ENCODE results near the gene DNAJC6.
"Not testable (repeated sequence)": the region's sequence is repeated elsewhere in the genome, so short reads cannot be mapped to it uniquely, and the experiment has no call there.

The DNAJC6 gene

DNA sequence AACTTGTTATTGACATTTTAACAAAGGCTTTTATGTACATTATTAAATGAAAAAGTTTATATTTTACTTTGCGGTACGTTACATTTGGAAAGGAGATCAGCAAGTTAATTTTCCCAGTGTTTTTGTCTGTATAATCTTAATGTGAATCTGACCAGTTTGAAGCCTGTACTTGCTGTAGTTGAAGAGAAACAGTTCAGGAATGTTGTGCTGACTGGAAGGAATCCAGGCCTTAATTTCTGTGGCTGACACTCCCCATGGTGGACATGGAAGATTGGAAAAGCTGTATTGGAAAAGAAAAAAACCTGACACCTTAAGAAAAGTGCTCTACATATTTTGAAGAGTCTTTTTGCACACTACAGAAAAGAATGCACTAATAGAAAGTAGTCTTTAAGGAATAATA lies 126.6 kb downstream of the DNAJC6 start:
- no peak for FAIRE-seq

DNA sequence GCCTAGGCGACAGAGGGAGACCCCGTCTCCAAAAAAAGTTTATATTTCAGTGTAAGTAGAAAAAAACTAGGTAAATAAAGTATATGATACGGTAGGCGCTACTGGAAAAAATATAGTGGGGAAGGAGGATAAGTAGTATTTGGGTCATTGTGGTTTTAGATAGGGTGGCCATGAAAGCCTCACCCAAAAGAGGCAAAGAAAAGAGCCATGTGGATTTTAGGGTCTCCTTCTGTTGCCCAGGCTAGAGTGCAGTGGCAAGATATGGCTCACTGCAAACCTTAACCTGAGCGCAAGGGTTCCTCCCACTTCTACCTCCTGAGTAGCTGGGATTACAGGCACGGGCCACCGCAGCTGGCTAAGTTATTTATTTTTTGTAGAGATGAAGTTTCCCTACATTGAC lies 128.3 kb downstream of the DNAJC6 start:
- no peak for FAIRE-seq

DNA sequence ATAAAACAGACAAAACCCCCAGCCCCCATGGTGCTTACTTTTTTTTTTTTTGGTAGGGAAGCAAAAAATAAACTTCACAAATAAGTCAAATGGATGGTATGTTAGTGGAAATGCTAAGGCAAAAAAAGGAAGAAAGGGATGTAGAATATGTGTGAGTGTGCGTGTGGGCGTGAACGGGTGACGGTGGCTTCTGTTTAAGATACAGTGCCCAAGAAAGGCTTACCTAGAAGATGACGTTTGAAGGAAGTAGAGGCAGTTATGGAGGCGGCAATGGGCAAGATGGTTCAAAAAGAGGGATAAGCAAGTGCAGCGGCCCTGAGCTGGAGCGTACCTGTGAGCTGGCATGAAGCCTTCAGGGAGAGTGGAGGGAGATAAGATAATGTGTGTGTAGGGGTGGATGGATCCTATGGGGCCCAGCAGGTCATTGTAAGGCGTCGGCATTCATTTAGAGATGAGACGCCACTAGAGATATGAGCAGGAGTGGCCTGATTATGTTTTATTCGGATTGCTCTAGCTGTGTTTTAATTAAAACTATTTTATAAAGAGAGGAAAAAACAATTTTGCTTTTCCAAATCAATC lies 131.1 kb downstream of the DNAJC6 start:
- FAIRE-seq = no peak

DNA sequence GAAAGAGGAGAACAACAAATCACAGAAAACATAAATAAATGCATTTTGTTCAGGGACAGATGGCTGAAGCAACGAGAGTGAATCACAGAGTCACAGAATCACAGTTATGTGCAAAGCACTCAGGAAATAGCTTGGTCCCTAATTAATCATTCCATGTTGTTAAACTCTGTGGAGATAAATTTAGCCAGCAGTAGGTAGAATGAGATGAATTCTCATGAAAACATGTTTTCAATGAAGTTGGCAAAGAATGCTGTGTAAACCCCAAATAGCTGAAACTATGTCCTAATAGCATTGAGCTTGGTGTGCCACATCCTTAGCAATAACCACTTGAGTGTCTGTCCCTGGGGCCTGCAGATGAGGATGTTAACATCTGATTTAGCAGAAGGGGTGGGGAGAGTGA lies 131.6 kb downstream of the DNAJC6 start:
- no peak for FAIRE-seq

DNA sequence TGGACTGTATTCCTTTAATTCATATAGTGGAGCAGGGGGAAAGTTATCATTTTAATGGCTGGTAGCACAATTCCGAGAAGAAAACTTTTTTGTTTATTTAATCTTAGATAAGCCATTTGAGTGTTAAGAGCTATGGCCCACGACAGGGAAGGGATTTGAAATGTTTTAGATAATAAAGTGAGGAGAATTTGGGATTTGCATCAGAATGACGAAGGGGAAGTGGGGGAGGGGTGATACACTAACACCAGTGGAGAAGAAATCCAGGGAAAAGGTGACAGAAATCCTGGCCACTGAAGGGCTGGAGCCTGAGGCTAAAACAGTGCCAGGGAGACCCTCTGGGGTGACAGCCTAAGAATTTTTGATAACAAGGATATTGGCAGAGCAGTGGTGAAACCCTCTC lies 132.1 kb downstream of the DNAJC6 start:
- no peak for FAIRE-seq

DNA sequence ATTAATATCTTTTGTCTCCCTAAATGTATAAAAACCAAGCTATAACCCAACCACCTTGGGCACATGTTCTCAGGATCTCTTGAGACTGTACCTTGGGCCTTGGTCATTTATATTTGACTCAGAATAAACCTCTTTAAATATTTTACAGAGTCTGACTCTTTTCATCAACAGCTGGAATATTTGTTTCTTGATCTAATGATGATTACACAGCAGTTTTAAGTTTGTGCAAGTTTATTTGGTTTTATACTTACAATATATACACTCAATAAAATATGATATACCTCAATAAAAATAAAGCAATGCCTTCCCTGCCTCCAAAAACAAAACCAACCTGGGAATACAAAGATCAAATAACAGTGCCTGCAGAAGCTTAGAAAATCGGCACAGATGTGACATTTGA lies 133.1 kb downstream of the DNAJC6 start:
- FAIRE-seq = no peak

DNA sequence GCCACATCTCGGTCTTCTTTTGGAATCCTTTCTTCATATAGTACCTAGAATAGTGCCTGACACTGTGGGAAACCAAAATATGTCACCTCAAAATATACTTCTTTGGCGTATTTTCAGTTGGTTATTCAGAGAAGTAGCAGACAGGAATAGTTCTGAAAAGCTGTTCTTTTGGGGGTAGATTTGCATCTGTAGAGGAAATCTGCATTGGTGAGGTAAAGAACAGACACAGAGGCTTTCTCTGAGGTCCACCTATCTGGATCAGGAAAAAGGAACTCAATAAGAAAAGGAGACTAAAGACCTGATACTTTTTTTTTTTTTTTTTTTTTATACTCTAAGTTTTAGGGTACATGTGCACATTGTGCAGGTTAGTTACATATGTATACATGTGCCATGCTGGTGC lies 134.3 kb downstream of the DNAJC6 start:
- FAIRE-seq = no peak

DNA sequence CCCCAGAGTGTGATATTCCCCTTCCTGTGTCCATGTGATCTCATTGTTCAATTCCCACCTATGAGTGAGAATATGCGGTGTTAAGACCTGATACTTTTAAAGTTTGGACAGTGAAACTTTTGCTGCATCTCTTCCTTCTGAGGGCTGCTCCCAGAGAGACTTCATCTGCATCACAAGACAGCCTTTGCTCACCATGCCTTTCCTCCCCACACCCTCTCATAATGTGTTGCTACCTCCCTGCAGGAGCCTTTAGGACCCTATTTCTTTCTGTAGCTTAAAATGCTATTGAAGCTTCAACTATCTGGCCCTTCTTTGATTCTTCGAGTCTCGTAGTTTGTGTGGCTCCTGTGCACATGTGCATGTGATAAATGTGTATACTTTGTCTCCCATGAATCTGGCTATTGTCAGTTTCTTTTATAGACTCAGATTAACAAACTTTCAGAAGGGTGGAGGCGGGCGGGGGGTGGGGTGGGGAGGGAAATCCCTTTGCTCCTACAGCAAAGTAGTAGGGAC lies 134.8 kb downstream of the DNAJC6 start:
- no peak for FAIRE-seq

DNA sequence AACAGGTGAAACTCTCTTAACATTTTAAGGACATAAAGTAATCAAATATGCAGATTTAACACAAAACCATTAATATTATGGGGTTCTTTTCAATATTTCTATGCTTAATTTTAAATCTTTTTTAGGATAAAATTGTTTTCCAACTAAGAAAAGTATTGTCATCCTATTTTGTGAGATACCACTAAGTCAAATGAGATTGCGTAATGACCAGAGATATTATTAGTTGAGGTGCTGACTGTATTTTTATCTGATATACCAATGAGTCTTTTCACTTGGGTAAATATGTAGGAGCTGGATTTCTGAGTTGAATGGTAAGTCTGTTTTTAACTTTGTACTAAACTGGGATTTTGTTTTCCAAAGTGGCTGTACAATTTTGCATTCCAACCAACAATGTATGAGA lies 136.5 kb downstream of the DNAJC6 start:
- no peak for FAIRE-seq

DNA sequence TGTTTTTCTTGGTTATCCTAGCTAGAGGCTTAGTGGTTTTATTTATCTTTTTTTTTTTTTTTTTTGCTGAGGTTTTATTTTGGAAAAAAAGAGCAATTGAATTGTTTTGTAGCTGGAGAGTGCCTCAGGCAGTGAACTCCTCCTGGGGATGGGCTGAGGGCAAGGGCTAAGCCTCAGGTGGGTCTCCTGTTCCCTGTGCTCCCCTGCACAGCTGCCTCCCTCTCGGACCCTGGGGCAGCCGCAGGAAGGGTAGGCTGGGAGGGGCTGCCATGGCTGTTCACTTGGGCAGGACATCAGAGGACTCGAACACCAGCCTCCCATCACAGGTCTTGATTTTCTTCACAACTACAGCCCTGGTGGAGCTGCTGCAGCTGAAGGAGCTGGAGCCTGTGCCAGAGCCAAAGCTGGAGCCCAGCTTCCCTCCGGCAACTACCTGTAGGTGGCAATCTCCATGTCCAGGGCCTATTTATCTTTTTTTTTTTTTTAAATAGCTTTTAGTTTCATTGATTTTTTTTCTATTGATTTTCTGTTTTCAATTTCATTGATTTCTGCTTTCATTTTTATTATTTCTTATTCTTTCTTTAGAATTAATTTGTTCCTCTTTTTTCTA lies 140.0 kb downstream of the DNAJC6 start:
- no peak for FAIRE-seq

DNA sequence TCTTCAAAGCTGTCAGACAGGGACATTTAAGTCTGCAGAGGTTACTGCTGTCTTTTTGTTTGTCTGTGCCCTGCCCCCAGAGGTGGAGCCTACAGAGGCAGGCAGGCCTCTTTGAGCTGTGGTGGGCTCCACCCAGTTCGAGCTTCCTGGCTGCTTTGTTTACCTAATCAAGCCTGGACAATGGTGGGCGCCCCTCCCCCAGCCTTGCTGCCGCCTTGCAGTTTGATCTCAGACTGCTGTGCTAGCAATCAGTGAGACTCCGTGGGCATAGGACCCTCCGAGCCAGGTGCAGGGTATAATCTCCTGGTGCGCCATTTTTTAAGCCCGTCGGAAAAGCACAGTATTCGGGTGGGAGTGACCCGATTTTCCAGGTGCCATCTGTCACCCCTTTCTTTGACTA lies 146.3 kb downstream of the DNAJC6 start:
- FAIRE-seq = not testable (repeated sequence)

DNA sequence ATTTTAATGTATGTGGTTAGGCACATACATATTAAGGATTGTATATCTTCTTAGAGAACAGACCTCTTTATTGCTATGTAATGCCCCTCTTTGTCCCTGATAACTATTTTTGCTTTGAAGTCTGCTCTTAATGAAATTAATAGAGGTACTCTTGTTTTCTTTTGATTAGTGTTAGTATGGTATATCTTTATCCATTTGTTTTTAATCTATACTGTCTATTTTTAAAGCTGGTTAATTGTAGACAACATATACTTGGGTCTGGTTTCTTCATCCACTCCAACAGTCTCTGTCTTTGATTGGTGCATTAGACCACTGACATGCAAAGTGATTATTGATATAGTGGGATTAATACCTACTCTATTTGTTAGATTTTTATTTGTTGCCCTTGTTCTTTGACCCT lies 147.1 kb downstream of the DNAJC6 start:
- FAIRE-seq = no peak

DNA sequence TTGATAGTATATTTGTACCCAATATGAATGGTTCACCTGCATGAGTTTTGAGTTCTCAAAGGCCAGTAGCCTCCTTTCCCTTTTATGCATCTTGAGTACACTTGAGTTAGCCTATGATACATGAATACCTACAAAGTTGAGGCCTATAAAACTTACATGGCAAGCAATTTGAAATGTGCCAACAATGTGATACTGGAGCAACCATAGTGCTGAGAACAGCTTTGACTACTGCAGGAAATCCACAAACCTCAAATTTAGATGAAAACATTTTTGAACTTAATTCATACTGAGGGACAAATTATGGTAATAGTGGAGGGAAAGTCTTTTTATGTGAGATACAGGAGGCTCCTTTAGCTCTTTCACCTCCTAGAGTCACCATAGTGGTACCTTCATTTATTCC lies 148.5 kb downstream of the DNAJC6 start:
- FAIRE-seq = no peak

DNA sequence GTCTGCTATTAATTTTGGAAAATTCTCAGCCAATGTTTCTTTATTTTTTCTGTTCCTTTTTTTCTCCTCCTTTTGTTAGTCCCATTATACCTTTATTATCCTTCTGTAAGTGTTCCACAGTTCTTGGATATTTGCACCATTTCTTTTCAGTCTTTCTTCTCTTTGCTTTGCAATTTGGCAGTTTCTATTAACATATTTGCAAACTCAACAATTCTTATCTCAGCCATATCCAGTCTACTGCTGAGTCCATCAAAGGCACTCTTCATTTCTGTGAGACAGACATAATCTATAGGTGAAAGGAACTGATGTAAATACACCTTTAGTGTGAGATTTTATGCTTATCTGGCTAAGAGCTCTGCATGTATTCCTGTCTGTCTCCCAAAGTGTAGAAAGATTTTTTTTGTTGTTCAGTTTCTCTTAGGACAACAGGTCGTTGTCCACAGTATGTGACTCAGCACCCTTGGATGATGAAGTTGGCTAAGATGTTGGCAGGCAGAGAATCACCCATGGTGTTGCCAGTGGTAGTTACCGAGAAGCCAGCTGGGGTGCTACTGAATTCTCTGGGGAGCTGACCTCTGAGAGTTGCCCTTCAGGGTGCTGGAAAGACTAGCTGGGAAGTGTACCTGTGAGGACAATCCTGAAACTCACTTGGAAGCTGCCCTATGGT lies 149.5 kb downstream of the DNAJC6 start:
- FAIRE-seq = no peak

DNA sequence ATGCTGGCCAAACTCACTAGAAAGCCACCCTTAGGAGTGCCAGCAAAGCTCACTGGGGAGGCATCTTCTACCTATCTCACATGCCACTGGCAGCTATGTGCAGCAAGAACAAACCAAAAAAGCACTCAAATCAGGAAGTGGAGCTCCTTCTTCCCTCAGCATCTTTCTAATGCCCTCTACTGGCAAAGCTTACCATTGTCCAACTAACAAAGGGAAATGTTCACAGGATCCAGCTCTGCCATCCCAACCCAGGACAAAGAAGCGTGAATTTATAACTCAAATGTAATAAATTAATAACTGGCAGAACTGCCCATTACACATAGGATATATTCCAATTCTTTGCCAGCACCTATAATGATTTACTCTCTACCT lies 150.0 kb downstream of the DNAJC6 start:
- no peak for FAIRE-seq

Data from colon (tissue), 2 donors.